GM12878 (cell line): ENCODE results near the gene APBB3. TPM values are rescaled to one million over a fixed set of nuclear protein-coding genes. Genes with fewer than 3 reads are reported as not detected.

Source experiments
- BACH1 ChIP-seq: fragments of 450-650 bp; IDR thresholded peaks from 2 replicates; pipeline ENCODE4 v1.6.1; 2017; ENCODE audit warnings: mild to moderate bottlenecking, borderline replicate concordance
- CBFB ChIP-seq: IDR thresholded peaks from 2 replicates; pipeline ENCODE4 v1.6.1; 2016; ENCODE audit warnings: antibody characterized with exemption, low read depth
- CHD2 ChIP-seq: IDR thresholded peaks from 2 replicates; pipeline ENCODE4 v1.6.1; 2011; ENCODE audit warnings: low read depth, low read length, improper control_type of control experiment, borderline replicate concordance
- CHD4 ChIP-seq: fragments of 200-600 bp; sonication (generic); IDR thresholded peaks from 2 replicates; pipeline ENCODE4 v1.6.1; 2016; ENCODE audit warnings: mild to moderate bottlenecking
- CTCF ChIP-seq, 3 experiments: IDR thresholded peaks in 2 of 3; conservative IDR thresholded peaks in 1 of 3; 2 replicates each; pipeline ENCODE4 v1.5.1; 2011; ENCODE audit warnings: low read depth in 3 of 3, low read length in 3 of 3, mild to moderate bottlenecking in 3 of 3, control low read depth in 2 of 3, moderate library complexity in 2 of 3, inconsistent platforms in 1 of 3, mixed read lengths in 1 of 3; ENCODE audit not compliant: control insufficient read depth in 2 of 3, insufficient read depth in 1 of 3; ENCODE audit errors: extremely low read depth in 1 of 3
- FOS ChIP-seq: IDR thresholded peaks from 3 replicates; pipeline ENCODE4 v1.6.1; 2011; ENCODE audit warnings: borderline replicate concordance; ENCODE audit not compliant: insufficient read length; ENCODE audit errors: extremely low read depth
- JUND ChIP-seq: IDR thresholded peaks from 2 replicates; pipeline ENCODE4 v1.6.1; 2012; ENCODE audit warnings: low read depth, mild to moderate bottlenecking, low read length, improper control_type of control experiment, moderate library complexity
- POLR2AphosphoS2 ChIP-seq: IDR thresholded peaks from 2 replicates; pipeline ENCODE4 v1.6.1; 2011; ENCODE audit warnings: low read depth, mild to moderate bottlenecking, low read length, improper control_type of control experiment, moderate library complexity
- PRDM15 ChIP-seq: fragments of 450-650 bp; formaldehyde crosslinking; IDR thresholded peaks from 2 replicates; pipeline ENCODE4 v1.4.0; 2020; ENCODE audit warnings: mild to moderate bottlenecking, moderate library complexity
- SIN3A ChIP-seq: IDR thresholded peaks from 2 replicates; pipeline ENCODE4 v1.6.1; 2012; ENCODE audit warnings: low read depth, low read length, improper control_type of control experiment
- SMARCA5 ChIP-seq: fragments of 450-650 bp; IDR thresholded peaks from 2 replicates; pipeline ENCODE4 v1.6.1; 2017; ENCODE audit warnings: mild to moderate bottlenecking
- STAT1 ChIP-seq: fragments of 450-650 bp; conservative IDR thresholded peaks from 2 replicates; pipeline ENCODE4 v1.6.1; 2014; ENCODE audit warnings: antibody characterized with exemption, mild to moderate bottlenecking
- YBX1 ChIP-seq: fragments of 450-650 bp; IDR thresholded peaks from 2 replicates; pipeline ENCODE4 v1.6.1; 2016; ENCODE audit warnings: antibody characterized with exemption
- ZBTB40 ChIP-seq: fragments of 450-650 bp; IDR thresholded peaks from 2 replicates; pipeline ENCODE4 v1.6.1; 2016; ENCODE audit warnings: mild to moderate bottlenecking, moderate library complexity, borderline replicate concordance
- ZNF687 ChIP-seq: fragments of 450-650 bp; IDR thresholded peaks from 2 replicates; pipeline ENCODE4 v1.6.1; 2017; ENCODE audit warnings: mild to moderate bottlenecking, moderate library complexity
- polyA plus RNA-seq, 11 experiments: library from polyadenylated mRNA; depleted of rRNA in 4 of 11; unstranded in 6 of 11; stranded (reverse) in 5 of 11; fragments of >200 nt; fragmentation: Nextera tagmentation in 4 of 11; fragmentation: Illumina TruSeq in 1 of 11; extraction: Ambion mirVana in 4 of 11; extraction: Trizol in 1 of 11; gene quantifications; 1 replicate in 1 of 11; 2 replicates in 10 of 11; pipeline versions ENCODE4 v1.2.1 to v1.2.3, GENCODE V29; 2011 to 2016; ENCODE audit warnings: inconsistent platforms in 2 of 11, missing spikeins in 2 of 11, low read depth in 1 of 11
- total RNA-seq, 4 experiments: library from RNA; depleted of rRNA in 3 of 4; stranded (reverse); fragments of >200 nt in 3 of 4; fragmentation: Illumina TruSeq in 1 of 4; extraction: Trizol in 1 of 4; gene quantifications; 2 replicates each; pipeline versions ENCODE4 v1.2.1 to v1.2.3, GENCODE V29; 2013 to 2021

Gene APBB3
- total and polyA plus RNA-seq, 10 of the 15 experiments (the other 5 are each of a cell fraction or from before 2014, with no cell fraction given) = 0.35 to 33.3 (median 14.3) TPM

- peak; percentile 84 for TF ChIP-seq SIN3A
- no peak for TF ChIP-seq CBFB
- TF ChIP-seq PRDM15 (CRISPR knock-in tag) = no peak
- peak; percentile 93 for TF ChIP-seq ZNF687
- peak; percentile 27; the same call in 1 of the 2 replicates for TF ChIP-seq BACH1
- TF ChIP-seq CTCF (IDR thresholded peaks at IDR 0.05 in 2 of 3, conservative IDR thresholded peaks at IDR 0.05 in 1 of 3; ENCODE audit: control insufficient read depth in 2 of 3, extremely low read depth in 1 of 3, insufficient read depth in 1 of 3, low read depth in 3 of 3, low read length in 3 of 3) = peak; percentile 14 to 62 (median 46); a peak in 5 of 6 replicates
- peak; percentile 92 for TF ChIP-seq POLR2AphosphoS2
- peak; percentile 32; the same call in 1 of the 2 replicates for TF ChIP-seq CHD2
- TF ChIP-seq STAT1 = no peak
- TF ChIP-seq ZBTB40 = no peak
- no peak for TF ChIP-seq FOS
- TF ChIP-seq SMARCA5 = no peak
- no peak for TF ChIP-seq CHD4
- TF ChIP-seq YBX1 = no peak
- no peak for TF ChIP-seq JUND
Measured at GRCh38 chr5:140547508-140548299, 16.7 kb downstream of the APBB3 start, which contains the start of gene EIF4EBP3 (continued).
